CD4-positive, alpha-beta T cell treated with Interleukin-2 at 100 ng/mL for 4 hours (primary cell): Measurements from ENCODE around the gene PCA3.

ENCODE experiments used
- DNase-seq: peaks from one replicate; pipeline ENCODE4 v3.0.0-alpha.2; 2020; ENCODE audit warnings: low spot score

The PCA3 gene

DNA sequence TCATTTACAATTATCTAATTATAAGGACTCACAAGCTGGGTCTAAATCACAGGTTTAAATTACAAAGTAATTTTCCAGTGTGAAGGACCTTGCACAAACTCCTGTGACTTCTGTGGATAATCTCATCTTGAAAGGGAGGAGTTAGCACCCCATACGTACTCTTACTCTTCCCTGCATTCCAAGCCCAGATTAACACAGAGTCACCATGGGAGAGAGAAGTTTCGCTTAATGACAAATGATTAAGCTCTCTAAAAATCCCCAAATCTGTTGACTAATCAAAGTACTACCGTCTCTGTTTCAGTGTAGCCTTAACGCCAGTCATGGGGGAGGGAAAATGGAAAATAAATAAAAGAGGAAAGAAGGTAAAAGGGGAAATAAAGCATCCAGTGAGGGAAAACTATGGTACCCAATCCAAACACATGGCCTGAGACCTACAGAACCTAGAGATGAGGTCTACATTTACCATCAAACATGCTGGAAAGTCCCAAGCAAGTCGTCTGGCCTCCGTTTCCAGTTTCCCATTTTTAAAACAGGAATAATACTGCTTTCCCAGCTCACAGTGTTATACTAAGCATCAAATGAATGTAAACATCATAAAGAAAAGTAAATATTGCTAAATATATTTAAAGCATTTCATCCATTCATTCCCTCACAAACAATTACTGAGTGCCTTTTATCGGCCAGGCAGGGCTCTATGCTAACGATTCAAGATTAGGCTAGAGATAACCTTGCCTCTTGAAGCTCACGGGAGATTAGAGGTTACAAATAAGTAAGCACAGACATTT lies 63.2 kb downstream of the PCA3 start:
- no peak for DNase-seq

- no peak for DNase-seq
Observed at GRCh38 chr9:76828447-76828846, 64.2 kb downstream of the PCA3 start.

DNA sequence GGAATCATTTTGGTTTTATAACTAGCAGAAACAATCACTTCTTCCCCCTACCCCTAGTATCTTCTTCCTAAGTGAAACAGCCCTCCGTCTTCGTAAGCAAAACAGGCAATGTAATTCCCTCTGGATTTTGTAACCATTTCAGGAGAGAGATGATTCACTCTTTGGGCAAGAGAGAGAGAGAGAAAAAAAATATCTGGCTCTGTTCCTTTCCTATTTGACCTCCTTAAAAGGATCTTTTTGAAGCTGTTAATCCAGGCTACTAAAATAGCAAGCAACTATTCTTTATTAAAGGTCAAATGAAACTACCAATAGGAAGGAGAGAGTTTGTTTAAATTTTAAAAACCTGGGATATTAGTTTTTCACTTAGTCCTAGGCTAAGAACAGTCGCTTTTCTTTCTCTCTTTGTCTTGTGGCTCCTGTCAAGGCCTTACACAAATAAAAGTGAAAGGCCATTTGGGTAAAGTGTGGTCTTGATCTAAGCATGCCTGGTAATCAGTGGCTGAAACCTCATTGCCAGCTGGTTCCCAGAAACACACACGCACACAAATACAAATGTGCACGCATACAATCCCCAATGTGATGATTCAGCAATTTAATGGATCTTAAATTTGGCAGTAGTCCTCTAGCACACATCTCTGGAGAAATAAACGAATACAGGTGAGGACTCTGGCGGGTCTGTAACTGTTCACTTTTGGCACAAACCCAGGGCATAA lies 71.5 kb downstream of the PCA3 start:
- no peak for DNase-seq
